H1 (cell line): Measurements from ENCODE around the gene P2RY13. TPM values are rescaled to one million over a fixed set of nuclear protein-coding genes. Genes with fewer than 3 reads are reported as not detected.

Experiments used
- CTCF ChIA-PET: fragments of 300-600 bp; sonication (Branson Sonifier 250); formaldehyde crosslinking; loops from one replicate; lab custom pipeline; 2021; ENCODE audit not compliant: partially characterized antibody; lab: Charles Lee
- POLR2A ChIA-PET: fragments of 300-600 bp; sonication (Branson Sonifier 250); formaldehyde crosslinking; loops from one replicate; lab custom pipeline; 2021; ENCODE audit warnings: inconsistent platforms; ENCODE audit not compliant: partially characterized antibody; lab: Charles Lee
- DNase-seq, 2 experiments: peaks; one replicate each; pipeline versions ENCODE4 v3.0.0 to v3.0.0-alpha.2; 2010 to 2022; ENCODE audit warnings: low spot score in 2 of 2, low read depth in 1 of 2, mixed read lengths in 1 of 2
- FAIRE-seq: peaks from 2 replicates; lab custom pipeline; 2011; peaks lifted over from hg19 to GRCh38; lab: Jason Lieb, UNC
- H2AFZ ChIP-seq: 2 replicates; pipeline ENCODE4 v1.8.1; 2012; ENCODE audit warnings: low read length, inconsistent platforms
- H2AK5ac ChIP-seq: 2 replicates; pipeline ENCODE4 v1.6.1; 2013; ENCODE audit warnings: low read depth, low read length
- H2BK120ac ChIP-seq: replicated peaks from 2 replicates; pipeline ENCODE3; 2013; ENCODE audit warnings: low read depth, low read length, inconsistent platforms
- H2BK12ac ChIP-seq: 2 replicates; pipeline ENCODE4 v1.6.1; 2013; ENCODE audit warnings: low read depth, low read length
- H2BK15ac ChIP-seq: 2 replicates; pipeline ENCODE4 v1.6.1; 2013; ENCODE audit warnings: low read length
- H2BK20ac ChIP-seq: 2 replicates; pipeline ENCODE4 v1.6.1; 2013; ENCODE audit warnings: low read length
- H2BK5ac ChIP-seq: 2 replicates; pipeline ENCODE4 v1.6.1; 2013; ENCODE audit warnings: low read depth, low read length
- H3K14ac ChIP-seq: 2 replicates; pipeline ENCODE4 v1.6.1; 2013; ENCODE audit warnings: inconsistent platforms; ENCODE audit not compliant: insufficient read length
- H3K18ac ChIP-seq: 2 replicates; pipeline ENCODE4 v1.6.1; 2013; ENCODE audit warnings: low read length; ENCODE audit errors: extremely low read depth
- H3K23ac ChIP-seq: 2 replicates; pipeline ENCODE4 v1.6.1; 2013; ENCODE audit warnings: inconsistent platforms; ENCODE audit not compliant: insufficient read length
- H3K23me2 ChIP-seq: 2 replicates; pipeline ENCODE4 v1.6.1; 2013; ENCODE audit warnings: low read depth, low read length
- H3K27ac ChIP-seq: 2 replicates; pipeline ENCODE4 v1.6.1; 2011; ENCODE audit warnings: low read depth, low read length, inconsistent platforms
- H3K27me3 ChIP-seq, 4 experiments: replicated peaks in 1 of 4; 1 replicate in 1 of 4; 2 replicates in 3 of 4; pipeline versions ENCODE4 v1.6.1 to v1.8.1; 2011 to 2013; ENCODE audit warnings: low read length in 3 of 4, mild to moderate bottlenecking in 3 of 4, inconsistent platforms in 2 of 4, mixed read lengths in 2 of 4, moderate library complexity in 1 of 4; ENCODE audit not compliant: control insufficient read depth in 3 of 4, insufficient read depth in 3 of 4; ENCODE audit errors: extremely low read depth in 1 of 4
- H3K36me3 ChIP-seq, 4 experiments: 2 replicates each; pipeline versions ENCODE4 v1.6.1 to v1.8.1; 2011 to 2013; ENCODE audit warnings: mild to moderate bottlenecking in 4 of 4, low read length in 3 of 4, moderate library complexity in 2 of 4, control low read depth in 1 of 4, inconsistent platforms in 1 of 4; ENCODE audit not compliant: insufficient read depth in 4 of 4, control insufficient read depth in 2 of 4
- H3K4ac ChIP-seq: replicated peaks from 2 replicates; pipeline ENCODE3; 2013; ENCODE audit warnings: low read length, low read depth, mixed read lengths, inconsistent platforms; ENCODE audit not compliant: insufficient read length
- H3K4me1 ChIP-seq, 4 experiments: replicated peaks in 1 of 4; 1 replicate in 1 of 4; 2 replicates in 3 of 4; pipeline versions ENCODE4 v1.6.1 to v1.8.1; 2011 to 2013; ENCODE audit warnings: low read length in 3 of 4, inconsistent platforms in 2 of 4, mixed read lengths in 1 of 4; ENCODE audit not compliant: insufficient read depth in 4 of 4, control insufficient read depth in 3 of 4
- H3K4me2 ChIP-seq, 2 experiments: 2 replicates each; pipeline versions ENCODE4 v1.6.1 to v1.8.1; 2011 to 2013; ENCODE audit warnings: low read depth in 2 of 2, low read length in 2 of 2, control low read depth in 1 of 2, inconsistent platforms in 1 of 2, mild to moderate bottlenecking in 1 of 2; ENCODE audit not compliant: insufficient read depth in 1 of 2
- H3K4me3 ChIP-seq, 4 experiments: fragments of 200-600, 300-600 bp in 1 of 4; sonication (generic), shearing (Covaris generic), sonication (Bioruptor Twin) in 1 of 4; 2 replicates each; pipeline versions ENCODE4 v1.5.1 to v1.8.1; 2011 to 2016; ENCODE audit warnings: low read length in 4 of 4, low read depth in 3 of 4, control low read depth in 2 of 4, inconsistent platforms in 2 of 4, mild to moderate bottlenecking in 2 of 4, mixed read lengths in 1 of 4, moderate library complexity in 1 of 4; ENCODE audit not compliant: insufficient read depth in 2 of 4; ENCODE audit errors: extremely low read depth in 1 of 4
- H3K56ac ChIP-seq: replicated peaks from 2 replicates; pipeline ENCODE3; 2013; ENCODE audit warnings: low read depth, mild to moderate bottlenecking, mixed read lengths, low read length, inconsistent platforms; ENCODE audit not compliant: insufficient read length
- H3K79me1 ChIP-seq: 2 replicates; pipeline ENCODE4 v1.6.1; 2013; ENCODE audit warnings: low read depth, low read length, control low read depth
- H3K79me2 ChIP-seq, 2 experiments: 2 replicates each; pipeline versions ENCODE4 v1.6.1 to v1.8.1; 2012 to 2013; ENCODE audit warnings: low read length in 2 of 2, mild to moderate bottlenecking in 2 of 2, inconsistent platforms in 1 of 2; ENCODE audit not compliant: insufficient read depth in 2 of 2, control insufficient read depth in 1 of 2
- H3K9ac ChIP-seq, 4 experiments: replicated peaks in 1 of 4; 1 replicate in 1 of 4; 2 replicates in 3 of 4; pipeline versions ENCODE4 v1.6.1 to v1.8.1; 2011 to 2013; ENCODE audit warnings: low read depth in 3 of 4, low read length in 3 of 4, control low read depth in 2 of 4, mild to moderate bottlenecking in 2 of 4, moderate library complexity in 2 of 4, inconsistent platforms in 1 of 4; ENCODE audit errors: extremely low read depth in 1 of 4
- H3K9me3 ChIP-seq, 2 experiments: 2 replicates each; pipeline versions ENCODE4 v1.6.1 to v1.8.1; 2012 to 2013; ENCODE audit warnings: mild to moderate bottlenecking in 2 of 2, moderate library complexity in 2 of 2, control low read depth in 1 of 2, inconsistent platforms in 1 of 2, low read depth in 1 of 2, low read length in 1 of 2, mixed read lengths in 1 of 2; ENCODE audit not compliant: insufficient read depth in 2 of 2
- H4K20me1 ChIP-seq, 2 experiments: replicated peaks in 1 of 2; 2 replicates each; pipeline versions ENCODE3 to v1.8.1; 2011 to 2013; ENCODE audit warnings: inconsistent platforms in 2 of 2, low read length in 2 of 2, mild to moderate bottlenecking in 1 of 2; ENCODE audit not compliant: insufficient read depth in 2 of 2, control insufficient read depth in 1 of 2
- H4K5ac ChIP-seq: 2 replicates; pipeline ENCODE4 v1.6.1; 2013; ENCODE audit warnings: low read length, low read depth, mixed read lengths, inconsistent platforms; ENCODE audit not compliant: insufficient read length
- H4K8ac ChIP-seq: 2 replicates; pipeline ENCODE4 v1.8.0; 2013; ENCODE audit warnings: mild to moderate bottlenecking, moderate library complexity, low read length, inconsistent platforms; ENCODE audit not compliant: insufficient read depth; ENCODE audit errors: extremely low read depth
- H4K91ac ChIP-seq: replicated peaks from 2 replicates; pipeline ENCODE3; 2013; ENCODE audit warnings: low read length, mixed read lengths, inconsistent platforms; ENCODE audit not compliant: insufficient read length
- ATF3 ChIP-seq: IDR thresholded peaks from 2 replicates; pipeline ENCODE4 v1.6.1; 2011; ENCODE audit warnings: low read depth, mild to moderate bottlenecking, low read length; ENCODE audit not compliant: insufficient read depth
- BACH1 ChIP-seq: IDR thresholded peaks from 2 replicates; pipeline ENCODE4 v1.6.1; 2012; ENCODE audit warnings: low read length, improper control_type of control experiment
- BCL11A ChIP-seq, 2 experiments: IDR thresholded peaks; one replicate each; pipeline ENCODE4 v1.6.1; 2011; ENCODE audit warnings: low read depth in 2 of 2, low read length in 2 of 2, mild to moderate bottlenecking in 2 of 2
- CBX5 ChIP-seq: fragments of 300-800, 300-1000 bp; sonication (generic); IDR thresholded peaks from 2 replicates; pipeline ENCODE4 v1.7.1; 2016; ENCODE audit warnings: antibody characterized with exemption, low read length, low read depth
- CHD1 ChIP-seq: IDR thresholded peaks from 2 replicates; pipeline ENCODE4 v1.6.1; 2012; ENCODE audit warnings: low read depth, low read length, improper control_type of control experiment
- EGR1 ChIP-seq: IDR thresholded peaks from 2 replicates; pipeline ENCODE4 v1.6.1; 2011; ENCODE audit warnings: low read depth, low read length, borderline replicate concordance
- EZH2 ChIP-seq: fragments of 200-600 bp; sonication (generic); IDR thresholded peaks from 2 replicates; pipeline ENCODE4 v1.7.1; 2012; ENCODE audit warnings: low read depth, mild to moderate bottlenecking, moderate library complexity, low read length, inconsistent platforms; ENCODE audit not compliant: severe bottlenecking
- JUN ChIP-seq: IDR thresholded peaks from 2 replicates; pipeline ENCODE4 v1.6.1; 2011; ENCODE audit warnings: low read depth, mild to moderate bottlenecking, improper control_type of control experiment, low read length
- MAFK ChIP-seq: IDR thresholded peaks from 2 replicates; pipeline ENCODE4 v1.6.1; 2012; ENCODE audit warnings: low read depth, mild to moderate bottlenecking, improper control_type of control experiment, low read length
- MAX ChIP-seq: IDR thresholded peaks from 2 replicates; pipeline ENCODE4 v1.6.1; 2012; ENCODE audit warnings: inconsistent platforms
- NRF1 ChIP-seq: IDR thresholded peaks from 2 replicates; pipeline ENCODE4 v1.6.1; 2011; ENCODE audit warnings: mild to moderate bottlenecking, low read depth, low read length, improper control_type of control experiment
- POLR2AphosphoS5 ChIP-seq: IDR thresholded peaks from 2 replicates; pipeline ENCODE4 v1.6.1; 2011; ENCODE audit warnings: low read depth, low read length
- RNF2 ChIP-seq: fragments of 200-900, 300-1000 bp; sonication (generic); IDR thresholded peaks from 2 replicates; pipeline ENCODE4 v1.7.1; 2016; ENCODE audit warnings: borderline replicate concordance, low read depth, mild to moderate bottlenecking, antibody characterized with exemption, low read length; ENCODE audit not compliant: poor library complexity, severe bottlenecking; ENCODE audit errors: missing control alignments
- TCF12 ChIP-seq: IDR thresholded peaks from 2 replicates; pipeline ENCODE4 v1.6.1; 2011; ENCODE audit warnings: low read depth, mild to moderate bottlenecking, low read length
- WGBS, 2 experiments: shearing (Covaris generic) in 1 of 2; methylation state at CpG; one replicate each; pipeline versions ENCODE4 v1.1.6 to v1.1.7; 2013 to 2015; ENCODE audit warnings: low lambda C conversion rate in 2 of 2, mixed read lengths in 2 of 2, inconsistent platforms in 1 of 2, low coverage in 1 of 2, missing lambda C conversion rate in 1 of 2; ENCODE audit not compliant: insufficient replicate concordance in 2 of 2, insufficient coverage in 1 of 2, insufficient read length in 1 of 2; ENCODE audit errors: extremely low coverage in 1 of 2, missing lambda C conversion rate in 1 of 2; 5-methylcytosine and 5-hydroxymethylcytosine counted together
- polyA plus RNA-seq, 7 experiments: library from polyadenylated mRNA; depleted of rRNA in 3 of 7; stranded (reverse) in 5 of 7; unstranded in 2 of 7; fragments of >200 nt in 5 of 7; fragments of 200-250 nt in 2 of 7; gene quantifications; 1 replicate in 5 of 7; 2 replicates in 1 of 7; 4 replicates in 1 of 7; pipeline versions ENCODE4 v1.2.1 to v1.2.3, GENCODE V29; 2011 to 2013; ENCODE audit warnings: missing spikeins in 2 of 7, mixed read lengths in 2 of 7
- total RNA-seq: library from RNA; stranded (reverse); fragmentation: NEBNext Ultra II Directional; extraction: Animal tissue kit (Norgen Biotek cat#: 25700); gene quantifications from 2 replicates; pipeline ENCODE4 v1.2.1, GENCODE V29; 2021

P2RY13 gene
- total and polyA plus RNA-seq, 2 of the 8 experiments (the other 6 are each of a cell fraction or from before 2014, with no cell fraction given): not detected

- Histone ChIP-seq H3K27me3 (no peaks in the 10 kb centered on the region), H3K14ac (no peak overlapping the region)
- TF ChIP-seq MAFK: no peak
- no peak for TF ChIP-seq RNF2
- no peak for TF ChIP-seq CBX5
- no peak for TF ChIP-seq POLR2AphosphoS5
- no peak for TF ChIP-seq BACH1
- TF ChIP-seq BCL11A (IDR thresholded peaks at IDR 0.05; ENCODE audit: low read depth in 2 of 2, low read length in 2 of 2): no peak
- TF ChIP-seq EZH2: no peak
- TF ChIP-seq ATF3: no peak
- no peak for TF ChIP-seq CHD1
- TF ChIP-seq MAX: no peak
- no peak for TF ChIP-seq EGR1
- TF ChIP-seq NRF1: no peak
- no peak for TF ChIP-seq JUN
- no peak for TF ChIP-seq TCF12
Observed at GRCh38 chr3:151330379-151330778, 1.0 kb upstream of the P2RY13 start.

More at GRCh38 chr3:151330379-151330778, 1.0 kb upstream of the P2RY13 start:
- H3K9me3 ChIP-seq: no peaks in the 10 kb centered on the region
- no peak overlapping the region for H3K18ac ChIP-seq
- no peak overlapping the region for H2BK15ac ChIP-seq
- no peak overlapping the region for H2AFZ ChIP-seq
- H4K91ac ChIP-seq: no peak overlapping the region
- H4K8ac ChIP-seq: no peak overlapping the region
- no peak overlapping the region for H3K9ac ChIP-seq
- H3K4ac ChIP-seq: no peak overlapping the region
- no peaks in the 10 kb centered on the region for H4K20me1 ChIP-seq
- no peak overlapping the region for H3K27ac ChIP-seq
- CTCF ChIA-PET: interaction anchor here (1.1 to 1.8 kb wide), 3 partner anchors 25 to 111 kb away, joined by 3 to 4 read pairs (median 4); no protein-coding TSS in a partner anchor
- H3K23ac ChIP-seq: no peak overlapping the region
- no peak overlapping the region for H2BK20ac ChIP-seq
- POLR2A ChIA-PET: no interaction called here
- no peak overlapping the region for H3K4me3 ChIP-seq
- no peak overlapping the region for H2AK5ac ChIP-seq
- H2BK5ac ChIP-seq: no peak overlapping the region
- no peaks in the 10 kb centered on the region for H3K36me3 ChIP-seq
- no peak overlapping the region for H2BK120ac ChIP-seq
- WGBS, 2 experiments: 79% methylated on average over 4 of the region's 4 CpGs; no CpG with 5 or more reads in 1 of the 2 experiments
- no peak overlapping the region for H3K4me2 ChIP-seq
- no peaks in the 10 kb centered on the region; a peak in 2 of 7 replicates for H3K4me1 ChIP-seq
- H2BK12ac ChIP-seq: no peak overlapping the region
- H3K23me2 ChIP-seq: no peaks in the 10 kb centered on the region
- no peaks in the 10 kb centered on the region for H3K79me2 ChIP-seq
- H4K5ac ChIP-seq: no peak overlapping the region
- FAIRE-seq (no peak), DNase-seq (no peak)
- H3K56ac ChIP-seq: no peak overlapping the region
- H3K79me1 ChIP-seq: no peaks in the 10 kb centered on the region
